Left renal cortex interstitium (tissue), 4 donors: Measurements from ENCODE around the gene MICA. TPM values are rescaled to one million over a fixed set of nuclear protein-coding genes. Genes with fewer than 3 reads are reported as not detected.
"Not testable (repeated sequence)": the region's sequence is repeated elsewhere in the genome, so short reads cannot be mapped to it uniquely, and the experiment has no call there.

ENCODE experiments used
- DNase-seq, 4 donors: peaks; one replicate each; pipeline ENCODE4 v3.0.0-alpha.2; 2013; ENCODE audit warnings: low read depth in 4 of 4, low spot score in 2 of 4, missing footprints in 1 of 4
- polyA plus RNA-seq, 4 donors: library from polyadenylated mRNA; unstranded; fragments of 120-200 nt; gene quantifications; one replicate each; pipeline ENCODE4 v1.2.1, GENCODE V29; 2013; ENCODE audit not compliant: insufficient read length in 4 of 4

The MICA gene
- polyA plus RNA-seq, 4 donors = 3.6 to 10.9 (median 8.0) TPM

- no peak for DNase-seq
Observed at GRCh38 chr6:31379850-31380249, 23.5 kb upstream of the MICA start.

GRCh38 chr6:31381666-31382065 is 21.7 kb upstream of the MICA start:
- no peak for DNase-seq

GRCh38 chr6:31383149-31383548 is 20.2 kb upstream of the MICA start:
- no peak for DNase-seq

GRCh38 chr6:31385041-31385440 is 18.4 kb upstream of the MICA start:
- DNase-seq = no peak

GRCh38 chr6:31386099-31386498 is 17.3 kb upstream of the MICA start:
- DNase-seq = no peak

- no peak for DNase-seq
Observed at GRCh38 chr6:31386977-31387376, 16.4 kb upstream of the MICA start.

GRCh38 chr6:31388916-31389801 is 14.2 kb upstream of the MICA start:
- DNase-seq = not testable (repeated sequence)

- DNase-seq = not testable (repeated sequence)
Observed at GRCh38 chr6:31389802-31390132, 13.6 kb upstream of the MICA start.

- DNase-seq = no peak
Observed at GRCh38 chr6:31393932-31394331, 9.5 kb upstream of the MICA start.

GRCh38 chr6:31394381-31394780 is 9.0 kb upstream of the MICA start:
- no peak for DNase-seq

GRCh38 chr6:31395832-31396231 is 7.6 kb upstream of the MICA start:
- no peak for DNase-seq

GRCh38 chr6:31396422-31397152 is 6.8 kb upstream of the MICA start:
- peak in 2 of 4 donors; percentile 39 to 41 for DNase-seq

- not testable (repeated sequence) for DNase-seq
Observed at GRCh38 chr6:31397153-31397499, 6.3 kb upstream of the MICA start.

GRCh38 chr6:31397901-31398525 is 5.4 kb upstream of the MICA start:
- DNase-seq = no peak

- peak; percentile 42 to 82 (median 72) for DNase-seq
Observed at GRCh38 chr6:31399589-31400466, 3.6 kb upstream of the MICA start.

- no peak for DNase-seq
Observed at GRCh38 chr6:31400467-31401289, 2.7 kb upstream of the MICA start.

GRCh38 chr6:31401403-31401802 is 2.0 kb upstream of the MICA start:
- no peak for DNase-seq

- DNase-seq = no peak
Observed at GRCh38 chr6:31402324-31403282, 792 bp upstream of the MICA start.

GRCh38 chr6:31404061-31404364 is 618 bp downstream of the MICA start:
- not testable (repeated sequence) for DNase-seq
